ENCODE results near the gene CEP192. TPM values are rescaled to one million over a fixed set of nuclear protein-coding genes. Genes with fewer than 3 reads are reported as not detected.
A peak's percentile ranks its signal among the peaks of the same experiment; 100 is the strongest.

Gene CEP192
- polyA plus RNA-seq, 3 donors: 3.0 to 29.6 (median 3.7) TPM

- H3K9ac ChIP-seq (ENCODE audit: insufficient read depth, low read length, poor library complexity, severe bottlenecking): no peak overlapping the region
- Mint-ChIP-seq H3K9me3 (no peaks in the 10 kb centered on the region), H3K4me3 (no peak overlapping the region), H3K27ac (peak overlapping the region in 2 of 7 donors; percentile 4 to 24), H3K4me1 (no peaks in the 10 kb centered on the region), H3K36me3 (peaks cover 71 to 83% of the 10 kb centered on the region in 2 donors), H3K27me3 (ENCODE audit: low read depth in 3 of 3) (peaks cover 0 to 2% (median 0%) of the 10 kb centered on the region in 3 donors)
- H2AFZ ChIP-seq (ENCODE audit: insufficient read depth, low read depth, low read length, poor library complexity, severe bottlenecking): no peak overlapping the region
- no peak overlapping the region for H3K27ac ChIP-seq (ENCODE audit: low read depth in 1 of 2, low read length in 2 of 2)
- DNase-seq: no peak
- H3K9me3 ChIP-seq (replicated peaks in 1 of 2; ENCODE audit: control insufficient read depth in 1 of 2, insufficient read depth in 1 of 2, low read length in 2 of 2): no peaks in the 10 kb centered on the region
- no peak overlapping the region for H3K4me2 ChIP-seq (replicated peaks; ENCODE audit: extremely low read depth, low read length, poor library complexity, severe bottlenecking)
- no peak for TF ChIP-seq CTCF (IDR thresholded peaks at IDR 0.05)
- WGBS (ENCODE audit: insufficient coverage): 98% methylated on average over 6 of the region's 7 CpGs
- H3K79me2 ChIP-seq (ENCODE audit: insufficient read depth, low read length): no peaks in the 10 kb centered on the region
- peaks cover 3% of the 10 kb centered on the region for H4K20me1 ChIP-seq (ENCODE audit: insufficient read depth, low read length)
- H3K27me3 ChIP-seq (ENCODE audit: control insufficient read depth in 2 of 2, insufficient read depth in 2 of 2, low read length in 2 of 2): no peaks in the 10 kb centered on the region
- no peak overlapping the region for H3K4me3 ChIP-seq (replicated peaks in 1 of 3; ENCODE audit: low read depth in 2 of 3, low read length in 3 of 3)
- intact Hi-C loops (cut with micrococcal nuclease): no loop called here
- peaks cover 38 to 97% of the 10 kb centered on the region in 2 donors for H3K36me3 ChIP-seq (replicated peaks in 1 of 2; ENCODE audit: control insufficient read depth in 1 of 2, insufficient read depth in 2 of 2, low read length in 2 of 2)
- no peaks in the 10 kb centered on the region for H3K4me1 ChIP-seq (ENCODE audit: control insufficient read depth in 1 of 2, insufficient read depth in 2 of 2, low read length in 2 of 2)
Measured at GRCh38 chr18:13036622-13037320, 45.6 kb downstream of the CEP192 start.

- H3K4me1 Mint-ChIP-seq: no peaks in the 10 kb centered on the region
- H3K9ac ChIP-seq (ENCODE audit: insufficient read depth, low read length, poor library complexity, severe bottlenecking): no peak overlapping the region
- H3K9me3 Mint-ChIP-seq: no peaks in the 10 kb centered on the region
- no peak overlapping the region for H3K4me3 Mint-ChIP-seq
- no peak overlapping the region for H3K4me3 ChIP-seq (replicated peaks in 1 of 3; ENCODE audit: low read depth in 2 of 3, low read length in 3 of 3)
- H3K27me3 ChIP-seq (ENCODE audit: control insufficient read depth in 2 of 2, insufficient read depth in 2 of 2, low read length in 2 of 2): no peaks in the 10 kb centered on the region
- H3K27me3 Mint-ChIP-seq (ENCODE audit: low read depth in 3 of 3): peaks cover 0 to 2% (median 0%) of the 10 kb centered on the region in 3 donors
- H3K36me3 Mint-ChIP-seq: peaks cover 73 to 83% of the 10 kb centered on the region in 2 donors
- no peak overlapping the region for H2AFZ ChIP-seq (ENCODE audit: insufficient read depth, low read depth, low read length, poor library complexity, severe bottlenecking)
- H4K20me1 ChIP-seq (ENCODE audit: insufficient read depth, low read length): peaks cover 3% of the 10 kb centered on the region
- H3K4me2 ChIP-seq (replicated peaks; ENCODE audit: extremely low read depth, low read length, poor library complexity, severe bottlenecking): no peak overlapping the region
- no peaks in the 10 kb centered on the region for H3K4me1 ChIP-seq (ENCODE audit: control insufficient read depth in 1 of 2, insufficient read depth in 2 of 2, low read length in 2 of 2)
- H3K27ac ChIP-seq (ENCODE audit: low read depth in 1 of 2, low read length in 2 of 2): no peak overlapping the region
- H3K27ac Mint-ChIP-seq: peak overlapping the region in 2 of 7 donors; percentile 44 to 77
- H3K36me3 ChIP-seq (replicated peaks in 1 of 2; ENCODE audit: control insufficient read depth in 1 of 2, insufficient read depth in 2 of 2, low read length in 2 of 2): peaks cover 26 to 93% of the 10 kb centered on the region in 2 donors
- no peak for DNase-seq
- WGBS (ENCODE audit: insufficient coverage): no CpG with 5 or more reads among the region's 1 CpG
- TF ChIP-seq CTCF (IDR thresholded peaks at IDR 0.05): no peak
- H3K79me2 ChIP-seq (ENCODE audit: insufficient read depth, low read length): peaks cover 4% of the 10 kb centered on the region
- intact Hi-C loops (cut with micrococcal nuclease): no loop called here
- no peaks in the 10 kb centered on the region for H3K9me3 ChIP-seq (replicated peaks in 1 of 2; ENCODE audit: control insufficient read depth in 1 of 2, insufficient read depth in 1 of 2, low read length in 2 of 2)
Measured at GRCh38 chr18:13039806-13040205, 48.6 kb downstream of the CEP192 start.
